ENCODE results near the gene LHFPL3.

DNA sequence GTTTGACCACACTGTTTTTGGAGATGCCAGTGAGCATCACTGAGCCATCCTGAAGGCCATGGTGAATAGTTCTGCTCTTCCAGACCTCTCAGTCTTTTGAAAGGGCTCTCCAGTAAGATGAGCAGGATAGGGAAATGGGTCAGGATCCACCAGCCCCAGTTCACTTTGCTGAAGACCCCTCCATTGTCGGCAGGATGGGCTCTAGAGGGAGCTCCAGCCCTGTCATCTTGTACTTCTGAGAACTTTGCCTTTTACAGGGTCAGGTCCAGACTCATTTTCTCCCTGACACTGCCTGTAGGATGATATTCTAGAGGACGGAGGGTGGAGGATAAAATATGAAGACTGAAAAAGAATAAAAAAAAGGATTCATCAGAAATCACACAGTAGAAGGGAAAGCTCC is 13.1 kb downstream of the LHFPL3 start:
- TF ChIP-seq ARNT (IDR thresholded peaks at IDR 0.05) (no peak), NFRKB (IDR thresholded peaks at IDR 0.05) (no peak), BHLHE40 (IDR thresholded peaks at IDR 0.05; ENCODE audit: borderline replicate concordance) (no peak), CTBP1 (IDR thresholded peaks at IDR 0.05; ENCODE audit: borderline replicate concordance) (no peak), SUZ12 (IDR thresholded peaks at IDR 0.05) (no peak), ZNF384 (IDR thresholded peaks at IDR 0.05) (no peak), TARDBP (IDR thresholded peaks at IDR 0.05) (no peak), FOXM1 (IDR thresholded peaks at IDR 0.05; ENCODE audit: borderline replicate concordance) (no peak)

Measured in HEK293T (cell line).